ENCODE measurements around the gene RAPGEF5.

- TF ChIP-seq MAX (IDR thresholded peaks at IDR 0.05): no peak
- no peak for TF ChIP-seq CTCF (IDR thresholded peaks at IDR 0.05; ENCODE audit: low read depth, low read length, missing input control)
- no peak for TF ChIP-seq EGR1 (IDR thresholded peaks at IDR 0.05; ENCODE audit: low read depth in 2 of 2)
- no peak for TF ChIP-seq YY1 (IDR thresholded peaks at IDR 0.05)
- no peak for TF ChIP-seq HNF4G (IDR thresholded peaks at IDR 0.05)
- TF ChIP-seq ATF3 (IDR thresholded peaks at IDR 0.05): no peak
These were observed 24.5 kb downstream of the RAPGEF5 start for GRCh38 chr7:22332461-22332870.
